Endothelial cell of umbilical vein (primary cell): ENCODE results near the gene AADACL4. TPM values are rescaled to one million over a fixed set of nuclear protein-coding genes. Genes with fewer than 3 reads are reported as not detected.
A peak's percentile ranks its signal among the peaks of the same experiment; 100 is the strongest.

Experiments used
- BruUV-seq: library from RNA; stranded (reverse); fragments of 400-500 nt; replicated peaks from 2 replicates; lab custom pipeline; 2021; lab: Mats Ljungman, UMichigan
- CTCF ChIA-PET: fragments of 300-600, 350-600 bp; sonication (Branson Sonifier 250); formaldehyde crosslinking; loops from one replicate; lab custom pipeline; 2021; ENCODE audit warnings: antibody characterized with exemption, inconsistent platforms; lab: Charles Lee
- POLR2A ChIA-PET: fragments of 300-600, 350-600 bp; sonication (Branson Sonifier 250); formaldehyde crosslinking; loops from one replicate; lab custom pipeline; 2021; ENCODE audit warnings: antibody characterized with exemption, inconsistent platforms; lab: Charles Lee
- DNase-seq: peaks from one replicate; pipeline ENCODE4 v3.0.0-alpha.2; 2011; ENCODE audit warnings: low read depth, low spot score
- FAIRE-seq: peaks from 2 replicates; lab custom pipeline; 2011; peaks lifted over from hg19 to GRCh38; lab: Jason Lieb, UNC
- H2AFZ ChIP-seq: 2 replicates; pipeline ENCODE4 v1.6.0; 2012; ENCODE audit warnings: low read depth, low read length, control low read depth, inconsistent platforms
- H3K27ac ChIP-seq: 2 replicates; pipeline ENCODE4 v1.5.1; 2011; ENCODE audit warnings: low read depth, mild to moderate bottlenecking, control low read depth, low read length, moderate library complexity; ENCODE audit not compliant: insufficient read depth
- H3K27me3 ChIP-seq, 2 experiments: 2 replicates each; pipeline versions ENCODE4 v1.6.0 to v1.6.1; 2011; ENCODE audit warnings: low read length in 2 of 2, mixed read lengths in 1 of 2; ENCODE audit not compliant: control insufficient read depth in 2 of 2, insufficient read depth in 2 of 2
- H3K36me3 ChIP-seq, 2 experiments: 2 replicates in 1 of 2; 3 replicates in 1 of 2; pipeline ENCODE4 v1.5.1; 2011; ENCODE audit warnings: low read length in 2 of 2, mild to moderate bottlenecking in 1 of 2, moderate library complexity in 1 of 2; ENCODE audit not compliant: control insufficient read depth in 2 of 2, insufficient read depth in 2 of 2; ENCODE audit errors: extremely low read depth in 1 of 2
- H3K4me1 ChIP-seq: 3 replicates; pipeline ENCODE4 v1.5.1; 2011; ENCODE audit warnings: mild to moderate bottlenecking, low read length; ENCODE audit not compliant: control insufficient read depth, insufficient read depth; ENCODE audit errors: extremely low read depth
- H3K4me2 ChIP-seq: 2 replicates; pipeline ENCODE4 v1.6.1; 2011; ENCODE audit warnings: low read length, control low read depth, mixed read lengths; ENCODE audit not compliant: insufficient read depth
- H3K4me3 ChIP-seq, 3 experiments: fragments of 200-600 bp in 1 of 3; sonication (generic), shearing (Covaris generic) in 1 of 3; replicated peaks in 1 of 3; 2 replicates each; pipeline ENCODE4 v1.5.1; 2011 to 2016; ENCODE audit warnings: control low read depth in 3 of 3, low read length in 3 of 3, mild to moderate bottlenecking in 2 of 3, inconsistent platforms in 1 of 3, low read depth in 1 of 3, moderate library complexity in 1 of 3; ENCODE audit not compliant: insufficient read depth in 1 of 3
- H3K79me2 ChIP-seq: 2 replicates; pipeline ENCODE4 v1.6.0; 2012; ENCODE audit warnings: low read length, inconsistent platforms; ENCODE audit not compliant: control insufficient read depth, insufficient read depth
- H3K9ac ChIP-seq: replicated peaks from 2 replicates; pipeline ENCODE3; 2011; ENCODE audit warnings: low read length, control low read depth; ENCODE audit not compliant: insufficient read depth; ENCODE audit errors: extremely low read depth
- H3K9me1 ChIP-seq: replicated peaks from 3 replicates; pipeline ENCODE4 v1.6.0; 2011; ENCODE audit warnings: mild to moderate bottlenecking, low read length; ENCODE audit not compliant: control insufficient read depth, insufficient read depth; ENCODE audit errors: extremely low read depth
- H3K9me3 ChIP-seq: replicated peaks from 2 replicates; pipeline ENCODE4 v1.5.1; 2012; ENCODE audit warnings: low read length, inconsistent platforms; ENCODE audit not compliant: control insufficient read depth, insufficient read depth
- H4K20me1 ChIP-seq: replicated peaks from 2 replicates; pipeline ENCODE3; 2011; ENCODE audit warnings: mild to moderate bottlenecking, low read length; ENCODE audit not compliant: control insufficient read depth, insufficient read depth; ENCODE audit errors: extremely low read depth
- CTCF ChIP-seq, 2 donors: IDR thresholded peaks; 1 replicate in 1 of 2; 2 replicates in 1 of 2; pipeline ENCODE4 v1.5.1; 2011; ENCODE audit warnings: low read length in 2 of 2, mild to moderate bottlenecking in 2 of 2, moderate library complexity in 2 of 2, control low read depth in 1 of 2, inconsistent platforms in 1 of 2, low read depth in 1 of 2; ENCODE audit not compliant: insufficient read depth in 1 of 2; ENCODE audit errors: extremely low read depth in 1 of 2
- JUN ChIP-seq: IDR thresholded peaks from 2 replicates; pipeline ENCODE4 v1.6.1; 2011; ENCODE audit warnings: borderline replicate concordance, low read depth; ENCODE audit not compliant: insufficient read length, insufficient read depth
- MYC ChIP-seq: IDR thresholded peaks from one replicate; pipeline ENCODE4 v1.6.1; 2011; ENCODE audit warnings: mild to moderate bottlenecking, low read depth, low read length
- dilution Hi-C: fragments of 300-500 bp; cut with MboI; formaldehyde crosslinking; loops from one replicate; pipeline ENCODE4 v1.15.0; 2019; ENCODE audit warnings: low sequenced_read_pairs; ENCODE audit not compliant: extremely low pct_ligation_motif_present
- intact Hi-C: fragments of 100-400 bp; cut with micrococcal nuclease; formaldehyde crosslinking; loops from one replicate; pipeline ENCODE4 v1.10.0; 2022
- polyA plus RNA-seq, 4 experiments: library from polyadenylated mRNA; depleted of rRNA in 3 of 4; stranded (reverse) in 3 of 4; unstranded in 1 of 4; fragments of >200 nt; gene quantifications; 2 replicates each; pipeline versions ENCODE4 v1.2.1 to v1.2.3, GENCODE V29; 2011 to 2012; ENCODE audit warnings: missing spikeins in 1 of 4
- total RNA-seq: library from RNA; stranded (reverse); gene quantifications from 2 replicates; pipeline ENCODE4 v1.2.3, GENCODE V29; 2021

AADACL4 gene
- total and polyA plus RNA-seq, 2 donors (not counting 3 experiments of a cell fraction or from before 2014, with no cell fraction given): not detected

GRCh38 chr1:12658531-12659453 is 14.9 kb downstream of the AADACL4 start:
- Histone ChIP-seq H3K9me3 (no peaks in the 10 kb centered on the region), H3K9ac (no peak overlapping the region), H3K27me3 (peaks cover 0 to 8% of the 10 kb centered on the region in 2 experiments), H3K79me2 (no peaks in the 10 kb centered on the region), H2AFZ (peak overlapping the region; percentile 19), H3K9me1 (no peaks in the 10 kb centered on the region), H4K20me1 (no peaks in the 10 kb centered on the region), H3K4me2 (no peak overlapping the region), H3K4me1 (no peaks in the 10 kb centered on the region), H3K27ac (no peak overlapping the region), H3K36me3 (no peaks in the 10 kb centered on the region), H3K4me3 (no peak overlapping the region)
- FAIRE-seq (peak; percentile 93), DNase-seq (peak; percentile 84)
- CTCF ChIA-PET: interaction anchor here (0.5 to 6.0 kb wide), 41 partner anchors 9 to 534 kb away, joined by 3 to 165 read pairs (median 4); partner anchors contain the start of gene AADACL4
- TF ChIP-seq CTCF (IDR thresholded peaks at IDR 0.05; ENCODE audit: extremely low read depth in 1 of 2, insufficient read depth in 1 of 2, low read depth in 1 of 2, low read length in 2 of 2) (peak; percentile 86 to 96), MYC (no peak), JUN (no peak)
- dilution Hi-C loops: no loop called here
- no TSS peak for BruUV-seq
- POLR2A ChIA-PET: interaction anchor here (0.7 kb wide), 1 partner anchor 30 kb away, joined by 6 read pairs; no protein-coding TSS in a partner anchor
- intact Hi-C loops: loop anchor here (1.0 to 2.0 kb wide), 6 partner anchors 38 to 534 kb away; partner anchors contain the start of gene VPS13D
